Effector memory CD4-positive, alpha-beta T cell (primary cell): ENCODE data around the gene NUDC.

Experiments
- DNase-seq, 3 donors: peaks; one replicate each; pipeline ENCODE4 v3.0.0-alpha.2; 2020
- H3K27ac ChIP-seq: 2 replicates; pipeline ENCODE4 v1.7.0; 2013; ENCODE audit warnings: mild to moderate bottlenecking, low read length, moderate library complexity; ENCODE audit not compliant: insufficient read depth, poor library complexity, severe bottlenecking
- H3K27me3 ChIP-seq: replicated peaks from 2 replicates; pipeline ENCODE4 v1.7.0; 2013; ENCODE audit warnings: mild to moderate bottlenecking, low read length; ENCODE audit not compliant: insufficient read depth, control insufficient read depth, poor library complexity, severe bottlenecking
- H3K36me3 ChIP-seq: 2 replicates; pipeline ENCODE4 v1.7.0; 2013; ENCODE audit warnings: mild to moderate bottlenecking, low read length, moderate library complexity; ENCODE audit not compliant: control insufficient read depth, insufficient read depth
- H3K4me1 ChIP-seq: 2 replicates; pipeline ENCODE4 v1.7.0; 2013; ENCODE audit warnings: low read length, mild to moderate bottlenecking; ENCODE audit not compliant: control insufficient read depth, insufficient read depth, poor library complexity, severe bottlenecking
- H3K4me3 ChIP-seq: 2 replicates; pipeline ENCODE4 v1.7.0; 2013; ENCODE audit warnings: low read length, low read depth, mild to moderate bottlenecking; ENCODE audit not compliant: insufficient read depth, poor library complexity, severe bottlenecking
- H3K9me3 ChIP-seq: 2 replicates; pipeline ENCODE4 v1.7.0; 2013; ENCODE audit warnings: mild to moderate bottlenecking, low read length, moderate library complexity; ENCODE audit not compliant: control insufficient read depth

NUDC gene

GRCh38 chr1:26994787-26995517 lies 73.4 kb downstream of the NUDC start:
- Histone ChIP-seq H3K4me3 (no peak overlapping the region), H3K27me3 (peaks cover 23% of the 10 kb centered on the region), H3K36me3 (no peaks in the 10 kb centered on the region), H3K9me3 (no peaks in the 10 kb centered on the region), H3K4me1 (peaks cover 15% of the 10 kb centered on the region), H3K27ac (no peak overlapping the region)
- DNase-seq: no peak

- Histone ChIP-seq H3K27ac (no peak overlapping the region), H3K9me3 (no peaks in the 10 kb centered on the region), H3K36me3 (no peaks in the 10 kb centered on the region), H3K4me3 (no peak overlapping the region), H3K27me3 (peaks cover 23% of the 10 kb centered on the region), H3K4me1 (peaks cover 15% of the 10 kb centered on the region)
- no peak for DNase-seq
Observed at GRCh38 chr1:26996024-26996423, 74.5 kb downstream of the NUDC start.
